Fibroblast of lung (primary cell): Measurements from ENCODE around the gene SFTA2. TPM values are rescaled to one million over a fixed set of nuclear protein-coding genes. Genes with fewer than 3 reads are reported as not detected.

Experiments
- DNase-seq, 2 donors: peaks; one replicate each; pipeline versions ENCODE4 v3.0.0 to v3.0.0-alpha.2; 2010; ENCODE audit warnings: low read depth in 2 of 2
- H2AFZ ChIP-seq: 2 replicates; pipeline ENCODE4 v1.5.1; 2012; ENCODE audit warnings: low read length, control low read depth, inconsistent platforms
- H3K27ac ChIP-seq: 2 replicates; pipeline ENCODE4 v1.5.1; 2011; ENCODE audit warnings: low read length, control low read depth; ENCODE audit not compliant: insufficient read depth
- H3K27me3 ChIP-seq: 2 replicates; pipeline ENCODE4 v1.5.1; 2011; ENCODE audit warnings: mild to moderate bottlenecking, low read length; ENCODE audit not compliant: control insufficient read depth, insufficient read depth
- H3K36me3 ChIP-seq: 2 replicates; pipeline ENCODE4 v1.5.1; 2011; ENCODE audit warnings: low read length; ENCODE audit not compliant: control insufficient read depth, insufficient read depth
- H3K4me1 ChIP-seq: 2 replicates; pipeline ENCODE4 v1.5.1; 2011; ENCODE audit warnings: low read length; ENCODE audit not compliant: control insufficient read depth, insufficient read depth; ENCODE audit errors: extremely low read depth
- H3K4me2 ChIP-seq: 2 replicates; pipeline ENCODE4 v1.5.1; 2011; ENCODE audit warnings: low read length, control low read depth; ENCODE audit not compliant: insufficient read depth; ENCODE audit errors: extremely low read depth
- H3K4me3 ChIP-seq, 4 experiments: fragments of 200-600 bp in 1 of 4; sonication (generic) in 1 of 4; replicated peaks in 1 of 4; 2 replicates each; pipeline ENCODE4 v1.5.1; 2011 to 2016; ENCODE audit warnings: low read length in 4 of 4, low read depth in 3 of 4, mild to moderate bottlenecking in 3 of 4, control low read depth in 2 of 4, inconsistent platforms in 1 of 4, mixed read lengths in 1 of 4; ENCODE audit not compliant: insufficient read depth in 1 of 4; ENCODE audit errors: control extremely low read depth in 1 of 4
- H3K79me2 ChIP-seq: 2 replicates; pipeline ENCODE4 v1.5.1; 2012; ENCODE audit warnings: mild to moderate bottlenecking, low read length, inconsistent platforms; ENCODE audit not compliant: control insufficient read depth, insufficient read depth
- H3K9ac ChIP-seq: 2 replicates; pipeline ENCODE4 v1.5.1; 2011; ENCODE audit warnings: mild to moderate bottlenecking, low read length, control low read depth; ENCODE audit not compliant: insufficient read depth
- H3K9me3 ChIP-seq: 2 replicates; pipeline ENCODE4 v1.5.1; 2012; ENCODE audit warnings: low read depth, low read length; ENCODE audit not compliant: control insufficient read depth, insufficient read depth
- H4K20me1 ChIP-seq: 2 replicates; pipeline ENCODE4 v1.5.1; 2011; ENCODE audit warnings: low read length; ENCODE audit not compliant: control insufficient read depth, insufficient read depth; ENCODE audit errors: extremely low read depth
- EZH2 ChIP-seq: IDR thresholded peaks from 2 replicates; pipeline ENCODE4 v1.5.1; 2012; ENCODE audit warnings: low read length, control low read depth, mild to moderate bottlenecking; ENCODE audit errors: missing control alignments
- polyA plus RNA-seq, 2 donors: library from polyadenylated mRNA; depleted of rRNA in 1 of 2; stranded (reverse) in 1 of 2; unstranded in 1 of 2; fragments of >200 nt; gene quantifications; 2 replicates each; pipeline ENCODE4 v1.2.1, GENCODE V29; 2011 to 2012; ENCODE audit warnings: missing spikeins in 1 of 2
- total RNA-seq: library from RNA; depleted of rRNA; stranded (reverse); fragments of >200 nt; gene quantifications from 2 replicates; pipeline ENCODE4 v1.2.1, GENCODE V29; 2014
- TF ChIP-seq, protein P1 (sequence below), 2 donors: IDR thresholded peaks in 1 of 2; conservative IDR thresholded peaks in 1 of 2; 1 replicate in 1 of 2; 2 replicates in 1 of 2; pipeline ENCODE4 v1.5.1; 2011 to 2012; ENCODE audit warnings: low read length in 2 of 2, control low read depth in 1 of 2, inconsistent platforms in 1 of 2, low read depth in 1 of 2, mild to moderate bottlenecking in 1 of 2

Gene SFTA2
- total and polyA plus RNA-seq, 2 donors (not counting 1 experiment from before 2014, with no cell fraction given), result not detected

- H2AFZ ChIP-seq, result no peak overlapping the region
- H3K4me2 ChIP-seq, result no peak overlapping the region
- no peaks in the 10 kb centered on the region for H4K20me1 ChIP-seq
- no peak overlapping the region for H3K27ac ChIP-seq
- H3K4me3 ChIP-seq, result no peak overlapping the region
- no peaks in the 10 kb centered on the region for H3K79me2 ChIP-seq
- TF ChIP-seq, protein P1, sequence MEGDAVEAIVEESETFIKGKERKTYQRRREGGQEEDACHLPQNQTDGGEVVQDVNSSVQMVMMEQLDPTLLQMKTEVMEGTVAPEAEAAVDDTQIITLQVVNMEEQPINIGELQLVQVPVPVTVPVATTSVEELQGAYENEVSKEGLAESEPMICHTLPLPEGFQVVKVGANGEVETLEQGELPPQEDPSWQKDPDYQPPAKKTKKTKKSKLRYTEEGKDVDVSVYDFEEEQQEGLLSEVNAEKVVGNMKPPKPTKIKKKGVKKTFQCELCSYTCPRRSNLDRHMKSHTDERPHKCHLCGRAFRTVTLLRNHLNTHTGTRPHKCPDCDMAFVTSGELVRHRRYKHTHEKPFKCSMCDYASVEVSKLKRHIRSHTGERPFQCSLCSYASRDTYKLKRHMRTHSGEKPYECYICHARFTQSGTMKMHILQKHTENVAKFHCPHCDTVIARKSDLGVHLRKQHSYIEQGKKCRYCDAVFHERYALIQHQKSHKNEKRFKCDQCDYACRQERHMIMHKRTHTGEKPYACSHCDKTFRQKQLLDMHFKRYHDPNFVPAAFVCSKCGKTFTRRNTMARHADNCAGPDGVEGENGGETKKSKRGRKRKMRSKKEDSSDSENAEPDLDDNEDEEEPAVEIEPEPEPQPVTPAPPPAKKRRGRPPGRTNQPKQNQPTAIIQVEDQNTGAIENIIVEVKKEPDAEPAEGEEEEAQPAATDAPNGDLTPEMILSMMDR (conservative IDR thresholded peaks at IDR 0.05 in 1 of 2, IDR thresholded peaks at IDR 0.05 in 1 of 2; ENCODE audit: low read depth in 1 of 2, low read length in 2 of 2), result no peak
- TF ChIP-seq EZH2, result no peak
- no peaks in the 10 kb centered on the region for H3K4me1 ChIP-seq
- no peaks in the 10 kb centered on the region for H3K9me3 ChIP-seq
- no peaks in the 10 kb centered on the region for H3K36me3 ChIP-seq
- DNase-seq, result peak; percentile 51 to 73
- H3K27me3 ChIP-seq, result peaks cover 5% of the 10 kb centered on the region
- no peak overlapping the region for H3K9ac ChIP-seq
Observed at GRCh38 chr6:30963641-30964040, 31.7 kb upstream of the SFTA2 start.

DNA sequence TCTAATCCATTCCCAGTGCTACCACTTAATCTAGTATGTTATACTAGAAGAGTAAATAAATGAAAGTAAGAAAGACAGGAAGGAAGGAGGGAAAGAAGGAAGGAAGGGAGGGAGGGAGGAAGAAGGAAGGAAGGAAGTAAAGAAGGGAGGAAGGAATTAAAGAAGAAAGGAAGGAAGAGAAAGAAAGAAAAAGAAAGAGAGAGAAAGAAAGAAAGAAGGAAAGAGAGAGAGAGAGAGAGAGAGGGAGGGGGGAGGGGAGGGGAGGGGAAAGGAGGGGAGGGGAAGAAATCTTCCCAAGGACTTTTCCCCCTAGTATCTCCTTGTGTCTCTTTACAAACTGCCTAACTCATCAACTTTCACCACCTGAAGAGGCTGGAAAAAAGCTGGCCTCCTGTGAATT, 30.7 kb upstream of the SFTA2 start:
- no peak overlapping the region for H3K4me3 ChIP-seq
- H3K27ac ChIP-seq, result no peak overlapping the region
- H2AFZ ChIP-seq, result no peak overlapping the region
- no peaks in the 10 kb centered on the region for H4K20me1 ChIP-seq
- no peak for DNase-seq
- H3K9me3 ChIP-seq, result no peaks in the 10 kb centered on the region
- H3K4me2 ChIP-seq, result no peak overlapping the region
- TF ChIP-seq, protein P1 (conservative IDR thresholded peaks at IDR 0.05 in 1 of 2, IDR thresholded peaks at IDR 0.05 in 1 of 2; ENCODE audit: low read depth in 1 of 2, low read length in 2 of 2), result no peak
- no peak for TF ChIP-seq EZH2
- H3K4me1 ChIP-seq, result no peaks in the 10 kb centered on the region
- H3K79me2 ChIP-seq, result no peaks in the 10 kb centered on the region
- H3K27me3 ChIP-seq, result peaks cover 5% of the 10 kb centered on the region
- no peak overlapping the region for H3K9ac ChIP-seq
- no peaks in the 10 kb centered on the region for H3K36me3 ChIP-seq

DNA sequence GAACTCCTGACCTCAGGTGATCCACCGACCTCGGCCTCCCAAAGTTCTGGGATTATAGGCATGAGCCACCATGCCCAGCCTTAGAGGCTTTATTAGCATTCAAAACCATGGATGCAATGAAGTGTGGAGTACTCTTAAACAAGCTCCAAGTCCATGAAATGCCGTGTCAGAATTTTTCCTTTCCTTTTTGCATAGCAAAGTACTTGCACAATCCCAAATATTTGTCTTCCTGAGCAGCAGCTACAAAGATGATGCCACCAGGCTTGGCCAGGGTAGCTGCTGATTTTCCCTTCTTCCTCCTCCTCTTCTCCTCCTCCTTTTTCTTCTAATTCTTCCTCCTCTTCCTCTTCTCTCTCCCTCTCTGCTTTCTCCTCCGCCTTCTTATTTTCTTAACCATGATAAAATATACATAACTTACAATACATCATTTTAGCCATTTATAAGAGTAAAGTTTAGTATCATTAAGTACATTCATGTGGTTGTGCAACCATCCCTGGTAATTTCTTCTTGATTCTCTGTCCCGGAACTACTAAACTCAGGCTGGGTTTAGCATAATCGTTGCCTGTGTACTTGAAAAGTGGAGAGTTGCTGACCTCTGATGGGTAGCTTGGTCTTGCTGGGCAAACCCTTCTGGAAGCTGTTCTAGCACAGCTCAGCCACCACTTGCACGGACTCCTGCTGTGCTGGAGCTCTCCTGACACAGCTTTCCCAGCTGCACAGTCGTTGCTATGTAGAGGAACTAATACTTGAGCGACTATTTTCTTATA, 29.1 kb upstream of the SFTA2 start:
- peaks cover 9% of the 10 kb centered on the region for H3K27me3 ChIP-seq
- TF ChIP-seq, protein P1 (conservative IDR thresholded peaks at IDR 0.05 in 1 of 2, IDR thresholded peaks at IDR 0.05 in 1 of 2; ENCODE audit: low read depth in 1 of 2, low read length in 2 of 2), result no peak
- TF ChIP-seq EZH2, result no peak

More for the DNA sequence above, 29.1 kb upstream of the SFTA2 start:
- H3K9ac ChIP-seq, result no peak overlapping the region
- H3K79me2 ChIP-seq, result no peaks in the 10 kb centered on the region
- H3K27ac ChIP-seq, result no peak overlapping the region
- H3K9me3 ChIP-seq, result no peaks in the 10 kb centered on the region
- H3K4me1 ChIP-seq, result no peaks in the 10 kb centered on the region
- no peak overlapping the region for H3K4me3 ChIP-seq
- DNase-seq, result peak; percentile 17 to 25
- H3K36me3 ChIP-seq, result no peaks in the 10 kb centered on the region
- no peak overlapping the region for H3K4me2 ChIP-seq
- no peaks in the 10 kb centered on the region for H4K20me1 ChIP-seq
- no peak overlapping the region for H2AFZ ChIP-seq
